PFSK-1 (cell line): ENCODE results near the gene NUDT3.

ENCODE experiments used
- POLR2AphosphoS5 ChIP-seq: IDR thresholded peaks from 2 replicates; pipeline ENCODE4 v1.6.1; 2012; ENCODE audit warnings: low read depth, mild to moderate bottlenecking, control low read depth, low read length, moderate library complexity
- SIN3A ChIP-seq: IDR thresholded peaks from 2 replicates; pipeline ENCODE4 v1.6.1; 2012; ENCODE audit warnings: mild to moderate bottlenecking, low read length, moderate library complexity, borderline replicate concordance; ENCODE audit not compliant: insufficient read depth
- TAF1 ChIP-seq: IDR thresholded peaks from 2 replicates; pipeline ENCODE4 v1.6.1; 2012; ENCODE audit warnings: low read length, control low read depth, borderline replicate concordance; ENCODE audit not compliant: insufficient read depth

GRCh38 chr6:34232901-34233300 lies 159.6 kb downstream of the NUDT3 start:
- TF ChIP-seq POLR2AphosphoS5 (no peak), SIN3A (no peak), TAF1 (no peak)
